ENCODE data around the gene NKAPD1. TPM values are rescaled to one million over a fixed set of nuclear protein-coding genes. Genes with fewer than 3 reads are reported as not detected.

NKAPD1 gene
- total RNA-seq, 3 donors from 2014 or later, result 13.1 to 16.1 (median 14.7) TPM

DNA sequence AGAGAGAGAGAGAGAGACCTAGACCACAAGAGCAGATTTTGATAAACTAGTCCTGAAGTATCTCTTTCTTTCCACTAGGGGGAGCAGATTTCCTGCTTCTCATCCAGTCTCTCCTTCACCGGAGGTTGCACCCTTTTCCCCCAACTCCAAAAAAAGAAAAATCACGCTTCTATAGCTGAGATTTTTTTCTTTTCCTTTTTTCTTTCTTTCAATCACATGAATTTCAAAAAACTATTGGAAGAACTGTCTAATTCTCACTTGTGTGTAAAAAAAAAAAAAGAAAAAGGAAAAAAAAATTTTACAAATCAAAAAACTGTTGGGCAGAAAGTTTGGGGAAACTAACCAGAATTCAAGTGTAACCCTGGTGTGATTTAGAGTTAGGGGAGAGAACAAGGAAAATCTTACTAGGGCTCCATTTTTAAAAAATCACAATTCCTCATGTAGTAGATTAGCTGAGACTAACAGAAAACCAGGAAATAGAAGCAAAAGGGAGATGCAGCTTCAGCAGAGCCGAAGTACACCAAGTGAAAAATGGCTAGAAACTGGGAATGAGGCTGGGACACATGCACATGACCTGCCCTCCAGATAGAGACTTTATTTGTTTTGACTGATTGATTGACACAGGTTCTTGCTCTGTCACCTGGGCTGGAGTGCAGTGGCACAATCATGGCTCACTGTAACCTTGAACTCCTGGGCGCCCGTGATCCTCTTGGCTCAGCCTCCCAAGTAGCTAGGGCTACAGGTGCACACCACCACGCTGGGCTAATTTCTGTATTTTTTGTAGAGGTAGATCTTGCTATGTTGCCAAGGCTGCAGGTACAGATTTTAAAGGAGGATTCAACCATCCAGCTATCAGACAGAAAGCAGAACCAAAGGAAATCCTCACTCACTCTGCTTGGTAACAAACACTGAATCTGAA, 39.7 kb downstream of the NKAPD1 start:
- Histone ChIP-seq H3K4me1 (no peaks in the 10 kb centered on the region), H3K36me3 (no peaks in the 10 kb centered on the region), H3K27me3 (no peaks in the 10 kb centered on the region), H3K4me3 (no peak overlapping the region), H3K27ac (no peak overlapping the region), H3K9me3 (no peaks in the 10 kb centered on the region)
- no peak for DNase-seq (ENCODE audit: low spot score in 2 of 2)
- intact Hi-C loops (cut with DNase I; ENCODE audit: low total_unique reads), result no loop called here
- TF ChIP-seq, protein P1, sequence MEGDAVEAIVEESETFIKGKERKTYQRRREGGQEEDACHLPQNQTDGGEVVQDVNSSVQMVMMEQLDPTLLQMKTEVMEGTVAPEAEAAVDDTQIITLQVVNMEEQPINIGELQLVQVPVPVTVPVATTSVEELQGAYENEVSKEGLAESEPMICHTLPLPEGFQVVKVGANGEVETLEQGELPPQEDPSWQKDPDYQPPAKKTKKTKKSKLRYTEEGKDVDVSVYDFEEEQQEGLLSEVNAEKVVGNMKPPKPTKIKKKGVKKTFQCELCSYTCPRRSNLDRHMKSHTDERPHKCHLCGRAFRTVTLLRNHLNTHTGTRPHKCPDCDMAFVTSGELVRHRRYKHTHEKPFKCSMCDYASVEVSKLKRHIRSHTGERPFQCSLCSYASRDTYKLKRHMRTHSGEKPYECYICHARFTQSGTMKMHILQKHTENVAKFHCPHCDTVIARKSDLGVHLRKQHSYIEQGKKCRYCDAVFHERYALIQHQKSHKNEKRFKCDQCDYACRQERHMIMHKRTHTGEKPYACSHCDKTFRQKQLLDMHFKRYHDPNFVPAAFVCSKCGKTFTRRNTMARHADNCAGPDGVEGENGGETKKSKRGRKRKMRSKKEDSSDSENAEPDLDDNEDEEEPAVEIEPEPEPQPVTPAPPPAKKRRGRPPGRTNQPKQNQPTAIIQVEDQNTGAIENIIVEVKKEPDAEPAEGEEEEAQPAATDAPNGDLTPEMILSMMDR (IDR thresholded peaks at IDR 0.05), result peak; percentile 34 to 52 (median 51)
- TF ChIP-seq POLR2A (IDR thresholded peaks at IDR 0.05), result no peak

DNA sequence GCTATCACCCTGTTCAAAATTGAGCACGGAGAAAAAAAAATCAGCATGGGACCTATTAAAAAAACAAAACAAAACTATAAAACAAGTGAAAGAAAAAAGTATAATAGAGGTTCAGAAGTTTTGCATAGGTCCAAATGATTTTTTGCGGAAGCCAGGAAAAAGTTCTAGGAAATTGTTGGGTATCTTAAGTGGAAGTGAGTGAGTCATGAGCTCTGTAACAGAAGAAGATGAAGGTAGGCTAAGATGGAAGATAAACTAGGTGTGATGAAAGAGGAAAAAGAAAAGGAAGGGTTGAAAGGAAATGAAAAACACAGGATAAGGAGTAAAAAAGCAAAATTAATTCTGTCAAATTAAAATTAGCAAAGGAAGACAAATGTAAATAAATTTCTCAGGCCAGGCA, 40.4 kb downstream of the NKAPD1 start:
- H3K4me3 ChIP-seq, result no peak overlapping the region
- no peaks in the 10 kb centered on the region for H3K27me3 ChIP-seq
- intact Hi-C loops (cut with DNase I; ENCODE audit: low total_unique reads), result no loop called here
- no peaks in the 10 kb centered on the region for H3K36me3 ChIP-seq
- DNase-seq (ENCODE audit: low spot score in 2 of 2), result no peak
- H3K4me1 ChIP-seq, result no peaks in the 10 kb centered on the region
- TF ChIP-seq POLR2A (IDR thresholded peaks at IDR 0.05), result no peak
- no peak for TF ChIP-seq POLR2AphosphoS5 (IDR thresholded peaks at IDR 0.05)
- TF ChIP-seq, protein P1 (IDR thresholded peaks at IDR 0.05), result no peak
- no peak overlapping the region for H3K27ac ChIP-seq
- H3K9me3 ChIP-seq, result no peaks in the 10 kb centered on the region

DNA sequence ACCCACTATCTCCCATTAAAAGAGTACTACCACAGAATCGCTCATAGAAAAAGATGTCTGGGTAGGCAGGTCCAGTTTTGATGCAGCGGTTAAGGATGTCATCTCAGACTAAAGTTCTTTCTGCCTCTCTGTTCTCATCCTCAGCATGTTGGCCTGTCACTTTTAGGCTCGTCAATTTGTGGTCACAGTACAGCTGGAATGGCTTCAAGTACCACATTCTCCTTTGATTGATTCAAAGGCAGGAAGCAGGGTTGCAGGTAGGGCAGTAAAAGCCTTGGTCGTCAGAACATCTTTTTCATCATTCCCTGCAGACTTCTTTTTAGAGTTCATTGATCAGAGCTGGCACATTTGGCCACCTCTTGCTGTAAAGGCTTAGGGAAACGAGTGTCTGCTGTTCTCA, 41.3 kb downstream of the NKAPD1 start:
- Histone ChIP-seq H3K27me3 (no peaks in the 10 kb centered on the region), H3K9me3 (no peaks in the 10 kb centered on the region), H3K4me3 (no peak overlapping the region), H3K4me1 (no peaks in the 10 kb centered on the region), H3K36me3 (no peaks in the 10 kb centered on the region), H3K27ac (no peak overlapping the region)
- no peak for DNase-seq (ENCODE audit: low spot score in 2 of 2)
- intact Hi-C loops (cut with DNase I; ENCODE audit: low total_unique reads), result no loop called here
- TF ChIP-seq POLR2AphosphoS5 (IDR thresholded peaks at IDR 0.05) (no peak), POLR2A (IDR thresholded peaks at IDR 0.05) (no peak)
- TF ChIP-seq, protein P1 (IDR thresholded peaks at IDR 0.05), result no peak

DNA sequence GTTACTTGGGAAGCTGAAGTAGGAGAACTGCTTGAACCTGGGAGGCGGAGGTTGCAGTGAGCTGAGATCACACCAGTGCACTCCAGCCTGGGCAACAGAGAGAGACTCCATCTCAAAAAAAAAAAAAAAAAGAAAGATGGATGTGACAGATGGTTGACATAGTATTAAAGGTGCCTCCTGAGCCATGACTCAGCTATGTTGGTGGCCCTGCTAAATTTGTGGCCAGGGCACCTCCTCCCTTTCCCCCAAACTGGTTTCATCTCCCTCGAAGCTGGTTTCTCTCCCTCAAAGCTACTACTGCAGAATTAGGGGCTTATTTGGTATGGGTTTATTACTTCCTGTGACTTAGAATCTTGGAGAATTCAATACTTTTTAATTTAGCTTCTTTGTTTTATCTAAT, 44.1 kb downstream of the NKAPD1 start:
- no peaks in the 10 kb centered on the region for H3K27me3 ChIP-seq
- H3K4me3 ChIP-seq, result no peak overlapping the region
- no peaks in the 10 kb centered on the region for H3K9me3 ChIP-seq
- no peaks in the 10 kb centered on the region for H3K36me3 ChIP-seq
- no peak for DNase-seq (ENCODE audit: low spot score in 2 of 2)
- TF ChIP-seq, protein P1 (IDR thresholded peaks at IDR 0.05), result no peak
- TF ChIP-seq POLR2A (IDR thresholded peaks at IDR 0.05) (no peak), POLR2AphosphoS5 (IDR thresholded peaks at IDR 0.05) (no peak)
- no peak overlapping the region for H3K27ac ChIP-seq
- intact Hi-C loops (cut with DNase I; ENCODE audit: low total_unique reads), result no loop called here
- no peaks in the 10 kb centered on the region for H3K4me1 ChIP-seq

DNA sequence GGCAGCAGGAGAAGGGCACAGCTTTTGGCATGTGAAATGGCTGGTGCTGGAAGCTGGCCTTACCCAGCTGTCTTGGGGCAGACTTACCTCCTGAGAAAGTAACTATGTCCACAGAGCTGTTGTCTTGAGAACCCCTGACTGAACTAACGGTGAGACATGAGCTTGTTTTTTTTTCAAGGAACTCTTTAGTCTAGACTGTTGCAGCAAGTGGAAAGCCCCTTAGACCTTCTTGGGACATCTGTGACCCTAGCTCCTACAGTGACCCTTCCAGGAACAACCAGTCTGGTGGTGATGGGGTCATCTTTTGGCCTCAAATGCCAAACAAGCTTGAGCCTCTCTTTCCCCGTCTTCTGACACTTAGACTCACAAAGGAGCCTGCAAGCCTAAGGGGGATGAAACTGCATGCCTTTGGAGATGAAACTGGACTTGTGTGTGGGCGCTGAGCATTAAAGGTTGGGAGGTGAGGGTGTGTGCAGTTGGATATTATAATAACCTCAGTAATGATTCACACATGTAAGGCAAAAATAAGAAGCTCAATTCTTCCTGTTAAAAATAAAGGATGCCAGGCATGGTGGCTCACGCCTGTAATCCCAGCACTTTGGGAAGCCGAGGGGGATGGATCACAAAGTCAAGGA, 48.0 kb downstream of the NKAPD1 start:
- H3K4me3 ChIP-seq, result no peak overlapping the region
- no peak overlapping the region for H3K27ac ChIP-seq
- DNase-seq (ENCODE audit: low spot score in 2 of 2), result no peak
- H3K27me3 ChIP-seq, result no peaks in the 10 kb centered on the region
- H3K9me3 ChIP-seq, result no peaks in the 10 kb centered on the region
- intact Hi-C loops (cut with DNase I; ENCODE audit: low total_unique reads), result no loop called here
- no peaks in the 10 kb centered on the region for H3K36me3 ChIP-seq
- no peak for TF ChIP-seq POLR2AphosphoS5 (IDR thresholded peaks at IDR 0.05)
- no peak for TF ChIP-seq POLR2A (IDR thresholded peaks at IDR 0.05)
- TF ChIP-seq, protein P1 (IDR thresholded peaks at IDR 0.05), result no peak
- no peaks in the 10 kb centered on the region for H3K4me1 ChIP-seq
